COLO668 (cell line): ENCODE results near the gene IKBIP.
"Not testable (repeated sequence)": the region's sequence is repeated elsewhere in the genome, so short reads cannot be mapped to it uniquely, and the experiment has no call there.

ENCODE experiments used
- DNase-seq: peaks from one replicate; lab custom pipeline; 2025; ENCODE audit not compliant: unreplicated experiment; lab: John Stamatoyannopoulos, UW

IKBIP gene

DNA sequence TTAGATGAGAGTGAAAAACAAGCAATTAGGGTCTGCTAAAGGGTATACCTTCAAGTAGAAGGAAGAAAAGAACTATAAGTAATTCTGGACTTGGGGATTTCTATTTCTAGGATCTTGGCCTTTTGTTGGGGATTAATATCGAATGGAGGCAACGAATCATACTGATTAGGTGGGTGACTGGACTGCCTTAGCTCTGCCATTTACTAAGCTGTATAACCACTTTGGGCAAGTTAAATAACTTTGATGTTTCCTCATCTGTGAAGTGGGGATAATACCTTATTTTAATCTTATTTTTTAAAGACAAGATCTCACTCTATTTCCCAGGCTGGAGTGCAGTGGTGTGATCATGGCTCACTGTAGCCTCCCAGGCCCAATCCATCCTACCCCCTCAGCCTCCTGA, 6.6 kb downstream of the IKBIP start:
- no peak for DNase-seq

- no peak for DNase-seq
These were observed 7.5 kb downstream of the IKBIP start for GRCh38 chr12:98637068-98637467.

DNA sequence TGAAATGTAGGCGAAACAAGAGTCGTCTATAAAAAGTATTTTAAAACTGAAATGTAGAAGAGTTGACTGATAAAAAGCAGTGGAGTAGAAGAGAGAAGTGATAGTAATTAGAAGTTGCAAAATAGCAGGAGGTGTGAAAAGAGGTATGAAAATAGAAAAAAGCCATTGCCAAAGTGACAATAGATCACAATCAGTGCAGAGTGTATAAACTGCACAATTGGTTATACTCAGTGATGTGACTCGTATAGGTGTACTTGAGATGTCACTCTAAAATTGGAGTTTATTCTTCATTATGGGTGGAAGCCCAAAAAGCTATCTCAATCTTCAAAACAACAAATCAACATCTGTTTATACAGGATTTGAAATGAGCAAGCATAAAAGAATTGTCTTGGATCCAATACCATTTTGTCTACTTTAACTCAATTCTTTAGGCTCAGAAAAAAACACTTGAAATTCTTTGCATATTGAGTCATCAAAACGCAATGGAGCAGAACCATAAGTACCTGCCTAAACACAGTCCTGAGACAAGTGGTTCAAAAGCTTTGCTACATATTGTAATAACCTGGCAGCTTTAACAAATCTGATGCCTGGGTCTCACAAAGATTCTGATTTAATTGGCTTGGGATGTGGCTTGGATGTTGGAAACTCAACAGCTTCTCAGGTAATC, 8.8 kb downstream of the IKBIP start:
- no peak for DNase-seq

- DNase-seq = no peak
These were observed 25.6 kb downstream of the IKBIP start for GRCh38 chr12:98618952-98619351.

GRCh38 chr12:98612696-98613334, 31.8 kb downstream of the IKBIP start:
- DNase-seq = no peak

DNA sequence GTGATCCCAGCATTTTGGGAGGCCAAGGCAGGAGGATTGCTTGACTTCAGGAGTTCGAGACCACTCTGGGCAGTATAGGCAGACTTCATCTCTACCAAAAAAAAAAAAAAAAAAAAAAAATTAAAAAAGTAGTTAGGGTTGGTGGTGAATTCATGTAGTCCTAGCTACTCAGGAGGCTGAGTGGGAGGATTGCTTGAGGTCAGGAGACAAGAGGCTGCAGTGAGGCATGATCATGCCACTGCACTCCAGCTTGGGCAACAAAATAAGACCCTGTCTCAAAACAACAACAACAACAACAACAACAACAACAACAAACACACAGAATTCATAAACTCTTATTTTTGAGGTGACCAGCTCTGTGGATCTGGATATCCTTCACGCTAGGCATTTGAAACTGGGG, 34.0 kb downstream of the IKBIP start:
- DNase-seq = no peak

GRCh38 chr12:98606359-98606988, 38.1 kb downstream of the IKBIP start:
- no peak for DNase-seq

- DNase-seq = no peak
These were observed 42.7 kb downstream of the IKBIP start for GRCh38 chr12:98601924-98602323.

GRCh38 chr12:98597313-98597712, 47.3 kb downstream of the IKBIP start:
- DNase-seq = not testable (repeated sequence)

DNA sequence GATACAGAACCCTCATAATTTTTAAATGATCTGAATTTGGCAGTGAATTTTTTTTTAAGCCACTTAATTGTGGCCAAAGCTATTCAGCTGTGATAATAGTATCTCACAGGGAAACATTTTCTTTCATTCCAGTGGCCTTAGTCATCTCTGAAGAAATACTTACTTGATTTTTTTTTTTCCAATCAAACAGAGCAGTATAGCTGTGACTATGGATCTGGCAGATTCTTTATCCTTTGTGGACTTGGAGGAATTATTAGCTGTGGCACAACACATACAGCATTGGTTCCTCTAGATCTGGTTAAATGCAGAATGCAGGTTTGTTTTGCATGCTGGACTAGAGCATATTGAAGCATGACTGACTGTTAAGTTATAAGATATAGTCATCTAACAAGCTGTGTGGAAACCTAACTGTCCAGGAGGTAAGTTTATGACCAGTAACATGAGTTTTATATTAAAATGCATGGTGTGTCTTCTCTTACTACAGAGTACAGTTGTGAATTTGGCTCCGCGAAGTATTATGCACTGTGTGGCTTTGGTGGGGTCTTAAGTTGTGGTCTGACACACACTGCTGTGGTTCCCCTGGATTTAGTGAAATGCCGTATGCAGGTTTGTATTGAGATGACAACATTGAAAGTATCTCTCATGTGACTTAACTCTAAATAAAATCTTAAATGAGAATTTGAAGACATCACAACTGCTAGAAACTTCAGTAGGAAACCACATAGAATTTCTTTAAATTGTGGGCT, 49.2 kb downstream of the IKBIP start:
- no peak for DNase-seq

- DNase-seq = peak; percentile 52
These were observed 50.3 kb downstream of the IKBIP start for GRCh38 chr12:98594050-98594835.

DNA sequence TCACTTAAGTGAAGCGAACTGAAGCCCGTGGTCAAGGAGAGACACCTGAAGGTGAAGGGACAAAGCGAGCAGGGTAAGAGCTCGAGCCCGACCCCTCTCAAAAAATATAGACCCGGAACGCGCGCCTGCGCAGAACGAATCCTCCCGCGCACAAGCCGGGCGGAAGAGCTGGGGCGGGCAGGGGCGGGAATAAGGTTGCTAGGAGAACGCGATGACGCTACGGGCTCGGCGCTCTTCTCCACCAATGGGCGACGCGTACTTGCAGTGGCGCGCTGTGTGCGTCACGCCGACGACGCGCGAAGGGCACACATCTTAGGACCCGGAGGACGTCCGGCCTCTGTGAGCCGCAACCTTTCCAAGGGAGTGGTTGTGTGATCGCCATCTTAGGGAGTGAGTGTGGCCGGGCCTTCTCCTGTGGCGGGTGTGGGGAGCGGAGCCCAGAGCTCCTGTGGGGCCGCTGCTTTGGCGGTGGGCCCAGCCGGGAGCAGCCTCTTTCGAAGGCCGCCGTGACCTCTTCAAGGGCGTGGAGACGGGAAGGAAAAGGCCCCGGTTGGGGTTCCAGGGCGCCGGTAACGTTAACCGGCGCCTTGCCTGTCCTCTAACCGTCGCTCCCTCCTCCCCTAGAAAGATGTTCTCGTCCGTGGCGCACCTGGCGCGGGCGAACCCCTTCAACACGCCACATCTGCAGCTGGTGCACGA, 51.1 kb downstream of the IKBIP start, which contains the start of gene SLC25A3:
Gene SLC25A3, plus strand, starts transcription at position 336 of the 699 bp plus-strand sequence. Its CDS starts 293 bp downstream, at position 629.
- peak; percentile 99 for DNase-seq

- DNase-seq = no peak
These were observed 51.7 kb downstream of the IKBIP start for GRCh38 chr12:98592825-98593322.

DNA sequence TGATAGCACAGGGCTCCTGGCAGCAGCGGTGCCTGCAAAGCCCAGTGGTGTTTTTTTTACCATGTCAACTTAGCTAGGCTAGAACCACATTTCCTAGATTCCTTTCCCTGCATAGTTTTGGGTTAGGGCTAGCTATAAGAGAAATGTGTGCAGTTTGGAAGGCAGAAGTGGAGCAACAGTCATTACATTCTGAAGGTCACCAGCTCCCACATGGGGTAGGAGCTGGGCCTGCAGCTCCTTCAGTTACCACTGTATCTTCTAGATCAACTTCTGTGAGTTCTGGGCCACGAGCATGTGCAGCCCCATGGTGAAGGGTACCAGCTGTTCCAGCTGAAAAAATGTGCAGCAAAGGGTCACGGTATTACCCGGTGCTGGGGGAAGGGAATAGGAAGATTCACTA, 53.4 kb downstream of the IKBIP start:
- no peak for DNase-seq

DNA sequence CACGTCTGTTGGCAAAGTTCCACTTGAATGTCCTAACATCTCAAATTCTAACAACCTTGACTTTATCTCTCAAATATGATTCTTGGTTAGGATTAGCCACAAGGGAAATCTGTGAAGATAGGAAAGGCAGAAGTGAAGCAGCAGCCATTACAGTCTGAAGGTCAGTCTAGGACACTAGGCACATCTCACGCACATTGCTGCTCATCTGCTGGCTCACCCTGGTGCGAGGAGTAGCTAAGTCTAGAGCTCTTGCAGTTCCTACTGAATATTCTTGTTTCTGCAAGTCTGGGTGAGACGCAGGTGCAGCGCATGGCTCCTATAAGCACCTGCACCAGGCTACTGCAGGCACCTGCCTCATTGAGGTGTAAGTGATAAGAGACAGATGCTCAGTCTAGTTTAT, 57.5 kb downstream of the IKBIP start:
- DNase-seq = peak; percentile 15

GRCh38 chr12:98582093-98582492, 62.5 kb downstream of the IKBIP start:
- DNase-seq = no peak

GRCh38 chr12:98581101-98581500, 63.5 kb downstream of the IKBIP start:
- DNase-seq = no peak

DNA sequence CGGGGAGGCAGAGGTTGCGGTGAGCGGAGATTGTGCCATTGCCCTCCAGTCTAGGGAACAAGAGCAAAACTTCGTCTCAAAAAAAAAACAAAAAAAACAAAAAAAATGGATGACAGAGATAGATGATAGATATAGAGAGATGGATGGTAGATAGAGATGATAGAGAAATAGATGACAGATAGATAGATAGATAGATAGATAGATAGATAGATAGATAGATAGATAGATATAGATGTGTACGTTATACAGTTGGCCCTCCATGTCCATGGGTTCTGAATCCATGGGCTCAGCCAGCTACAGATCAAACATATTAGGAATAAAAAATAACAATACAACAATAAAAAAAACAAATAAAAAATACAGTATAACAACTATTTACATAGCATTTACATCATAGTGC, 63.9 kb downstream of the IKBIP start:
- DNase-seq = no peak

GRCh38 chr12:98579835-98580234, 64.8 kb downstream of the IKBIP start:
- no peak for DNase-seq

DNA sequence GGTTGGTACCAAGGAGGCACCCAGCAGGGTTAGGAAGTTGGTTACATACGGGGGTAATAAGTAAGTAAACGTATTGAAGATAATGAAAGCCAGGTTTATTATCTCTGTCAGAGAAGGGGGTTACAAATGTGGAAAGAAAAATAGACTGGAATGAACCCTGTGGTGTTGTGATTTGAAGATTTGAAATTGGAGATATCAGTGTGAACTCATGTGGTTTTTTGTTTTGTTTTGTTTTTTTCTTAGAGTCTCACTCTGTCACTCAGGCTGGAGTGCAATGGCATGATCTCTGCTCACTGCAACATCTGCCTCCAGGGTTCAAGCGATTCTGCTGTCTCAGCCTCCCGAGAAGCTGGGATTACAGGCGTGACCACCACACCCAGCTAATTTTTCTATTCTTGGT, 65.2 kb downstream of the IKBIP start:
- no peak for DNase-seq
